Natural killer cell (primary cell): ENCODE data around the gene ZFP92. TPM values are rescaled to one million over a fixed set of nuclear protein-coding genes. Genes with fewer than 3 reads are reported as not detected.
A peak's percentile ranks its signal among the peaks of the same experiment; 100 is the strongest.

ENCODE experiments used
- ATAC-seq, 3 donors: fragments of 150-1000 bp in 2 of 3; fragments of 200-7000 bp in 1 of 3; cut with Tn5 transposase; 1 replicate in 1 of 3; 2 replicates in 2 of 3; pipeline ENCODE4 v1.10.0; 2021; ENCODE audit warnings: mild to moderate bottlenecking in 2 of 3, moderate library complexity in 2 of 3
- DNase-seq, 2 donors: peaks; one replicate each; pipeline versions ENCODE4 v3.0.0 to v3.0.0-alpha.2; 2013 to 2021; ENCODE audit warnings: mixed read lengths in 1 of 2
- H3K27ac ChIP-seq: one replicate; pipeline ENCODE4 v1.5.1; 2013; ENCODE audit warnings: mild to moderate bottlenecking, low read length
- H3K27me3 ChIP-seq: one replicate; pipeline ENCODE4 v1.6.1; 2013; ENCODE audit warnings: low read length; ENCODE audit not compliant: control insufficient read depth, insufficient read depth
- H3K36me3 ChIP-seq: one replicate; pipeline ENCODE4 v1.6.1; 2013; ENCODE audit warnings: low read length; ENCODE audit not compliant: control insufficient read depth, insufficient read depth
- H3K4me1 ChIP-seq: one replicate; pipeline ENCODE4 v1.6.1; 2013; ENCODE audit warnings: low read length; ENCODE audit not compliant: control insufficient read depth, insufficient read depth
- H3K4me3 ChIP-seq: one replicate; pipeline ENCODE4 v1.5.1; 2013; ENCODE audit warnings: low read length
- H3K9me3 ChIP-seq: one replicate; pipeline ENCODE4 v1.6.1; 2013; ENCODE audit warnings: low read length; ENCODE audit not compliant: control insufficient read depth, insufficient read depth
- H3K27ac Mint-ChIP-seq, 2 donors: one replicate each; pipeline ENCODE4 v1.8.0; 2022; ENCODE audit warnings: mild to moderate bottlenecking in 2 of 2, mixed read lengths in 2 of 2, moderate library complexity in 1 of 2
- H3K27me3 Mint-ChIP-seq, 2 donors: one replicate each; pipeline ENCODE4 v1.8.0; 2022; ENCODE audit warnings: low read depth in 2 of 2, mixed read lengths in 2 of 2
- H3K36me3 Mint-ChIP-seq: one replicate; pipeline ENCODE4 v1.8.0; 2022; ENCODE audit warnings: mixed read lengths
- H3K4me1 Mint-ChIP-seq, 2 donors: one replicate each; pipeline ENCODE4 v1.8.0; 2022; ENCODE audit warnings: mixed read lengths in 2 of 2
- H3K4me3 Mint-ChIP-seq: one replicate; pipeline ENCODE4 v1.8.0; 2022; ENCODE audit warnings: mild to moderate bottlenecking, moderate library complexity, mixed read lengths
- H3K9me3 Mint-ChIP-seq, 2 donors: one replicate each; pipeline ENCODE4 v1.8.0; 2022; ENCODE audit warnings: mixed read lengths in 2 of 2
- CTCF ChIP-seq: fragments of 200-600 bp; IDR thresholded peaks from one replicate; pipeline ENCODE4 v1.8.0; 2022; ENCODE audit warnings: antibody characterized with exemption
- WGBS: methylation state at CpG from one replicate; pipeline ENCODE4 v1.1.7; 2013; ENCODE audit warnings: missing lambda C conversion rate; ENCODE audit not compliant: insufficient coverage; 5-methylcytosine and 5-hydroxymethylcytosine counted together
- intact Hi-C: fragments of 100-400 bp; cut with micrococcal nuclease; formaldehyde crosslinking; loops from one replicate; pipeline ENCODE4 v1.14.2; 2022
- total RNA-seq, 4 donors: library from RNA; stranded (reverse); fragments of 120-200 nt in 1 of 4; gene quantifications; one replicate each; pipeline versions ENCODE4 v1.2.3 to v1.2.4, GENCODE V29; 2013 to 2022

Gene ZFP92
- total RNA-seq, 3 donors from 2014 or later (not counting 1 experiment from before 2014, with no cell fraction given) = 1.6 to 3.3 (median 2.9) TPM

DNA sequence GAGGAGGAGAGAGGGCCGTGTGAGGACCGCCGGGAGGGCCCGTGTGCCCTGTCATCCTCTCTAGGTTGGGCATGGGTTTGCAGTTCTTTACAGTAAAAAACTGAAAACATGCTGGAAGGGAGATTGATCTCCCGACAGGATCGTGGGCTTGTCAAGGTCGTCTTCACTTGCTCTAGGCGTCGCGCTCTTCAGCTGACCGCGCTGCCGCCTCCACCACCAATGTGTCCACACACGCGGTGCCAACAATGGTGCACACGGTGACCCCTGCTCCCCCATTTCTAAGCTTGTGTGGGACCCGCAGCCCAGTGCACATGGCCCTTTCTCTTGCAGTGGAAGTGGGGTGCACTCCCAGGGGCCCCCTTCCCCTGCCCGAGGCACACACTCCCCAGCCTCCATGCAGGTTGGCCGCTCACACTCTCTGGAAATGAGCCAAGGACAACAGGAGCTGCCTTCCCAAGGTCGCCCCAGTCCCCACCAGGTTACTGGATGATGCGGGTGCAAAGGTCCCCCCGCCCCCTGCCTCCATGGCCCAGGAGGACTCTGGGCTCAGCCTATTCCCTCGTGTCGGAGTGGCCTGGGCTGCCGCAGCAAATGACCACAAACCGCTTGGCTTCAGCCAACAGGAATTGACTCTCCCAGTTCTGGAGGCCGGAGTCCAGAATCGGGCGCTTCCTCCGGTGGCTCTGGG, 1.7 kb upstream of the ZFP92 start:
- ATAC-seq (no peak), DNase-seq (no peak)
- Histone ChIP-seq H3K27me3 (no peaks in the 10 kb centered on the region), H3K36me3 (no peaks in the 10 kb centered on the region), H3K4me3 (no peak overlapping the region), H3K4me1 (peaks cover 15% of the 10 kb centered on the region), H3K27ac (no peak overlapping the region), H3K9me3 (no peaks in the 10 kb centered on the region)
- WGBS = 91% methylated on average over 30 of the region's 30 CpGs
- TF ChIP-seq CTCF = no peak
- Mint-ChIP-seq H3K27me3 (peaks cover 0 to 5% of the 10 kb centered on the region in 2 donors), H3K4me3 (no peak overlapping the region), H3K4me1 (peaks cover 0 to 10% of the 10 kb centered on the region in 2 donors), H3K36me3 (no peaks in the 10 kb centered on the region), H3K27ac (no peak overlapping the region), H3K9me3 (no peaks in the 10 kb centered on the region)
- intact Hi-C loops = no loop called here

DNA sequence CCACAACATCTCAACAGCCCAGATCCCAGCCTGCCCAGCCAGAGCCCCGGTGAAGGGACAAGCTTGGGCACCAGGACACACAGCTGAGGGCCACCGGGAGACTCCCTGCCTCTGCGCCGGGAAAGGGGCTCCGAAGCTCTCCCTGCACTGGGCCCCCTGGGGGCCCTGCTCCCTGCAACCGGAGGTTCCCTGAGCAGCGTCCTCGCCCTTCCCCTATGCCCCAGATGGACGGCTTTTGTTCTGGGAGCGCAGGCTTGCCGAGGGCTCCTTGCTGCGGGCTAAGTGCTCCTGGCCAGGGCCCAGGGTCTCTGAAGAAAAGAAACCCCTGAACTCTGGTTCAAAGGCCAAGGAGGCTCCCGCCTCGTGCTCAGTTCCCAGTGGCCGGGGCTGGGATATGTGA, 899 bp upstream of the ZFP92 start:
- Histone ChIP-seq H3K36me3 (no peaks in the 10 kb centered on the region), H3K4me1 (peaks cover 15% of the 10 kb centered on the region), H3K9me3 (no peaks in the 10 kb centered on the region), H3K27ac (no peak overlapping the region), H3K27me3 (no peaks in the 10 kb centered on the region), H3K4me3 (no peak overlapping the region)
- DNase-seq = no peak
- Mint-ChIP-seq H3K27me3 (peaks cover 0 to 5% of the 10 kb centered on the region in 2 donors), H3K9me3 (no peaks in the 10 kb centered on the region), H3K27ac (no peak overlapping the region), H3K36me3 (no peaks in the 10 kb centered on the region), H3K4me1 (peaks cover 0 to 10% of the 10 kb centered on the region in 2 donors), H3K4me3 (no peak overlapping the region)
- TF ChIP-seq CTCF = no peak
- no peak for ATAC-seq
- 97% methylated on average over 12 of the region's 15 CpGs for WGBS
- intact Hi-C loops = no loop called here

DNA sequence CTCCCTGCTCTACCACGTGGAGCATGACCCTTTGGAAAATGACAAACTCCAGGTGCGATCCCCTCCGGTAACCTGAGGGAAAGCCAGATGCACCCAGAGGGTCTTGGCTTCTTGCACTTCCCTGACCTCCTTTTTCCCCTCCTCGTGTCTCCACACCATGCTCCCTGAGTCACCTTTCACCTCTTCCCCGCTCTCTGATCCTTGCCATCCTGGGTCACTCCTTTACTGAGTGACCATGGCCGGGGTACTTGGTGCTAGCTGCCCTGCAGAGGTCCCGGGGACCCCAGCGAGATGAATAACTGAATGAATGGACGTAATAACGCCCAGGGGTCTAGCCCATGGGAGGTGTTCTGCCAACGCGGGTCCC, 401 bp upstream of the ZFP92 start:
- ATAC-seq = no peak
- H3K36me3 Mint-ChIP-seq = no peaks in the 10 kb centered on the region

More for the DNA sequence above, 401 bp upstream of the ZFP92 start:
- Histone ChIP-seq H3K4me1 (peaks cover 15% of the 10 kb centered on the region), H3K4me3 (peak overlapping the region; percentile 20), H3K36me3 (no peaks in the 10 kb centered on the region), H3K27me3 (no peaks in the 10 kb centered on the region), H3K27ac (no peak overlapping the region), H3K9me3 (no peaks in the 10 kb centered on the region)
- peak overlapping the region in 1 of 2 donors; percentile 68 for H3K27ac Mint-ChIP-seq
- DNase-seq = no peak
- peaks cover 0 to 3% of the 10 kb centered on the region in 2 donors for H3K27me3 Mint-ChIP-seq
- intact Hi-C loops = no loop called here
- no peak for TF ChIP-seq CTCF
- H3K4me1 Mint-ChIP-seq = peaks cover 0 to 13% of the 10 kb centered on the region in 2 donors
- no peaks in the 10 kb centered on the region for H3K9me3 Mint-ChIP-seq
- 65% methylated on average over 12 of the region's 12 CpGs for whole genome bisulfite sequencing
- peak overlapping the region; percentile 84 for H3K4me3 Mint-ChIP-seq
